ENCODE measurements around the gene CYP4F2. TPM values are rescaled to one million over a fixed set of nuclear protein-coding genes. Genes with fewer than 3 reads are reported as not detected.
"Not testable (repeated sequence)": the region's sequence is repeated elsewhere in the genome, so short reads cannot be mapped to it uniquely, and the experiment has no call there.

The CYP4F2 gene
- polyA plus RNA-seq, 1 donor from 2014 or later = not detected

DNA sequence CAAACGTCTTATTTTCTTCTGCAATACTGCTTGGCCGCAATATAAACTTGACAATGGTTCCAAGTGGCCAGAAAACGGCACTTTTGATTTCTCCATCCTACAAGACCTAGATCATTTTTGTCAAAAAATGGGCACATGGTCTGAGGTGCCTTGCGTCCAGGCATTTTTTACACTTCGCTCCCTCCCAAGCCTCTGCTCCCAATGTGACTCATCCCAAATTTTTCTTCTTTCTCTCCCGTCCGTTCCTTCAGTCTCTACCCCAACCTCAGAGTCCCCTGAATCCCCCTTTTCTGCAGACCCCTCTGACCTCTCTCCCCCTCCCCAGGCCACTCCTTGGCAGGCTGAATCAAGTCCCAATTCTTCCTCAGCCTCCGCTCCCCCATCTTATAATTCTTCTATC, 68.1 kb downstream of the CYP4F2 start:
- Histone ChIP-seq H3K79me2 (replicated peaks; ENCODE audit: insufficient read depth, low read length) (no peaks in the 10 kb centered on the region), H3K9ac (ENCODE audit: low read length) (no peak overlapping the region), H3F3A (ENCODE audit: insufficient read depth, low read length, poor library complexity, severe bottlenecking) (no peaks in the 10 kb centered on the region), H2AFZ (ENCODE audit: low read depth, low read length) (no peak overlapping the region), H4K20me1 (ENCODE audit: insufficient read depth) (no peaks in the 10 kb centered on the region), H3K4me2 (ENCODE audit: low read length) (no peak overlapping the region), H3K9me3 (ENCODE audit: low read length) (peaks cover 2% of the 10 kb centered on the region), H3K36me3 (ENCODE audit: insufficient read depth, low read length) (no peaks in the 10 kb centered on the region), H3K9me2 (ENCODE audit: insufficient read depth, low read length) (no peaks in the 10 kb centered on the region), H3K27me3 (ENCODE audit: insufficient read depth, low read depth, low read length) (no peaks in the 10 kb centered on the region), H3K4me3 (ENCODE audit: low read length) (no peak overlapping the region), H3K27ac (ENCODE audit: low read length) (no peak overlapping the region)
- TF ChIP-seq RAD21 (conservative IDR thresholded peaks at IDR 0.05) (no peak), SMC3 (conservative IDR thresholded peaks at IDR 0.05; ENCODE audit: poor library complexity) (no peak), EP300 (conservative IDR thresholded peaks at IDR 0.05; ENCODE audit: poor library complexity, severe bottlenecking) (no peak), CTCF (IDR thresholded peaks at IDR 0.05; ENCODE audit: poor library complexity, severe bottlenecking) (no peak), EZH2 (IDR thresholded peaks at IDR 0.05; ENCODE audit: borderline replicate concordance, insufficient read depth, low read length, poor library complexity, severe bottlenecking) (no peak), MXI1 (conservative IDR thresholded peaks at IDR 0.05; ENCODE audit: poor library complexity, severe bottlenecking) (no peak), REST (IDR thresholded peaks at IDR 0.05; ENCODE audit: borderline replicate concordance) (no peak), TAF1 (IDR thresholded peaks at IDR 0.05; ENCODE audit: low read depth) (no peak)

- H3K27ac ChIP-seq (ENCODE audit: low read length) = no peak overlapping the region
- no peak overlapping the region for H2AFZ ChIP-seq (ENCODE audit: low read depth, low read length)
- H3K4me3 ChIP-seq (ENCODE audit: low read length) = no peak overlapping the region
- H3K36me3 ChIP-seq (ENCODE audit: insufficient read depth, low read length) = no peaks in the 10 kb centered on the region
- no peaks in the 10 kb centered on the region for H3K79me2 ChIP-seq (replicated peaks; ENCODE audit: insufficient read depth, low read length)
- H3F3A ChIP-seq (ENCODE audit: insufficient read depth, low read length, poor library complexity, severe bottlenecking) = no peaks in the 10 kb centered on the region
- no peak overlapping the region for H3K9ac ChIP-seq (ENCODE audit: low read length)
- peaks cover 2% of the 10 kb centered on the region for H3K9me3 ChIP-seq (ENCODE audit: low read length)
- H3K4me2 ChIP-seq (ENCODE audit: low read length) = no peak overlapping the region
- TF ChIP-seq RAD21 (conservative IDR thresholded peaks at IDR 0.05) (no peak), EP300 (conservative IDR thresholded peaks at IDR 0.05; ENCODE audit: poor library complexity, severe bottlenecking) (no peak), CTCF (IDR thresholded peaks at IDR 0.05; ENCODE audit: poor library complexity, severe bottlenecking) (no peak), REST (IDR thresholded peaks at IDR 0.05; ENCODE audit: borderline replicate concordance) (no peak), MXI1 (conservative IDR thresholded peaks at IDR 0.05; ENCODE audit: poor library complexity, severe bottlenecking) (no peak), EZH2 (IDR thresholded peaks at IDR 0.05; ENCODE audit: borderline replicate concordance, insufficient read depth, low read length, poor library complexity, severe bottlenecking) (no peak), POLR2AphosphoS5 (IDR thresholded peaks at IDR 0.05) (no peak), SMC3 (conservative IDR thresholded peaks at IDR 0.05; ENCODE audit: poor library complexity) (no peak), TAF1 (IDR thresholded peaks at IDR 0.05; ENCODE audit: low read depth) (no peak)
- H4K20me1 ChIP-seq (ENCODE audit: insufficient read depth) = no peaks in the 10 kb centered on the region
- H3K9me2 ChIP-seq (ENCODE audit: insufficient read depth, low read length) = no peaks in the 10 kb centered on the region
- H3K27me3 ChIP-seq (ENCODE audit: insufficient read depth, low read depth, low read length) = no peaks in the 10 kb centered on the region
Observed at GRCh38 chr19:15829306-15829698, 68.6 kb downstream of the CYP4F2 start.

DNA sequence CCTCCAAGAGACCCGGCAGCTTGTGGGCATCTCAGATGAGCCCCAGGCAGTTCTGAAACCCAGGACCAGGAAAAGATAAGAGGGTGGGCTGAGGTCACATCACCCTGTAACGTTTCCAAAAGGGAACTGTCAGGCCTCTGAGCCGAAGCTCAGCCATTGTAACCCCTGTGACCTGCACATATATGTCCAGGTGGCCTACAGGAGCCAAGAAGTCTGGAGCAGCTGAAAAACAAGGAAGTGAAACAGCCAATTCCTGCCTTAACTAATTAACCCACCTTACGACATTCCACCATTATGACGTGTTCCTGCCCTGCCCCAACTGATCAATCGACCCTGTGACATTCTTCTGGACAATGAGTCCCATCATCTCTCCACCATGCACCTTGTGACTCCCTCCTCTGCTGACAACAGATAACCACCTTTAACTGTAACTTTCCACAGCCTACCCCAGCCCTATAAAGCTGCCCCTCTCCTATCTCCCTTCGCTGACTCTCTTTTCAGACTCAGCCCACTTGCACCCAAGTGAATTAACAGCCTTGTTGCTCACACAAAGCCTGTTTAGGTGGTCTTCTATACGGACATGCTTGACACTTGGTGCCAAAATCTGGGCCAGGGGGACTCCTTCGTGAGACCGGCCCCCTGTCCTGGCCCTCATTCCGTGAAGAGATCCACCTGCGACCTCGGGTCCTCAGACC, 69.1 kb downstream of the CYP4F2 start:
- not testable (repeated sequence) for H3K4me2 ChIP-seq (ENCODE audit: low read length); H3K79me2 ChIP-seq (replicated peaks; ENCODE audit: insufficient read depth, low read length); H3K4me3 ChIP-seq (ENCODE audit: low read length); H3K9me2 ChIP-seq (ENCODE audit: insufficient read depth, low read length); H4K20me1 ChIP-seq (ENCODE audit: insufficient read depth); H2AFZ ChIP-seq (ENCODE audit: low read depth, low read length); H3K27me3 ChIP-seq (ENCODE audit: insufficient read depth, low read depth, low read length); H3K36me3 ChIP-seq (ENCODE audit: insufficient read depth, low read length); H3K9ac ChIP-seq (ENCODE audit: low read length); H3K9me3 ChIP-seq (ENCODE audit: low read length); H3F3A ChIP-seq (ENCODE audit: insufficient read depth, low read length, poor library complexity, severe bottlenecking); H3K27ac ChIP-seq (ENCODE audit: low read length)

Measured in neural cell (in vitro differentiated cells).